Esophagus squamous epithelium (tissue), 4 donors: ENCODE data around the gene TAF6.

ENCODE experiments used
- POLR2A ChIP-seq, 4 donors: fragments of 450-650 bp; IDR thresholded peaks; one replicate each; pipeline ENCODE4 v1.6.1; 2017; ENCODE audit warnings: antibody characterized with exemption in 4 of 4, mild to moderate bottlenecking in 4 of 4, moderate library complexity in 3 of 4
- TF ChIP-seq, protein P1 (sequence below), 6 experiments: fragments of 450-650 bp in 4 of 6; fragments of 200-600 bp in 2 of 6; sonication (generic) in 2 of 6; IDR thresholded peaks; one replicate each; pipeline ENCODE4 v1.5.1; 2016 to 2019; ENCODE audit warnings: antibody characterized with exemption in 6 of 6, mild to moderate bottlenecking in 4 of 6, moderate library complexity in 4 of 6

DNA sequence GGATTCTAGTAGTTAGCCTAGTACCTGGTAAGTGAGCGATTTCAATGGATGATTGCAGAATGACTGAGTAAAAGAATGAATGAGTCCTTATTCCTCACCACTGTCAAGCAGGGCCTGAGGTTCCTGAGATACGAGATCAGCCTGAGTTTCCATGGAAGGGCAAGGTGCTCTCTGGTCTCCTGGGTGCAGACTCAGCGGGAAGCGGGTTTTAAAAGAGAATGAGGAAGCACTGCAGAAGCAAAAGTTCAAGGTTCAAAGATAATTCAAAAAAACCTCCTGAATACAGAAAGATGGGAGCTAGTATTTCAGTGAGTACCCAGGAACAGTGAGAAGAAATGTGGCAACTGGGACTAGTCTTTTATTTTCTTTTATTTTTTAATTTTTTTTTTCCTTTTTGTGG, 42.0 kb downstream of the TAF6 start:
- TF ChIP-seq, protein P1, sequence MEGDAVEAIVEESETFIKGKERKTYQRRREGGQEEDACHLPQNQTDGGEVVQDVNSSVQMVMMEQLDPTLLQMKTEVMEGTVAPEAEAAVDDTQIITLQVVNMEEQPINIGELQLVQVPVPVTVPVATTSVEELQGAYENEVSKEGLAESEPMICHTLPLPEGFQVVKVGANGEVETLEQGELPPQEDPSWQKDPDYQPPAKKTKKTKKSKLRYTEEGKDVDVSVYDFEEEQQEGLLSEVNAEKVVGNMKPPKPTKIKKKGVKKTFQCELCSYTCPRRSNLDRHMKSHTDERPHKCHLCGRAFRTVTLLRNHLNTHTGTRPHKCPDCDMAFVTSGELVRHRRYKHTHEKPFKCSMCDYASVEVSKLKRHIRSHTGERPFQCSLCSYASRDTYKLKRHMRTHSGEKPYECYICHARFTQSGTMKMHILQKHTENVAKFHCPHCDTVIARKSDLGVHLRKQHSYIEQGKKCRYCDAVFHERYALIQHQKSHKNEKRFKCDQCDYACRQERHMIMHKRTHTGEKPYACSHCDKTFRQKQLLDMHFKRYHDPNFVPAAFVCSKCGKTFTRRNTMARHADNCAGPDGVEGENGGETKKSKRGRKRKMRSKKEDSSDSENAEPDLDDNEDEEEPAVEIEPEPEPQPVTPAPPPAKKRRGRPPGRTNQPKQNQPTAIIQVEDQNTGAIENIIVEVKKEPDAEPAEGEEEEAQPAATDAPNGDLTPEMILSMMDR (IDR thresholded peaks at IDR 0.05) = no peak
- TF ChIP-seq POLR2A (IDR thresholded peaks at IDR 0.05) = no peak
